Endothelial cell of umbilical vein (primary cell): ENCODE measurements around the gene SAMD11. TPM values are rescaled to one million over a fixed set of nuclear protein-coding genes. Genes with fewer than 3 reads are reported as not detected.
"Not testable (repeated sequence)": the region's sequence is repeated elsewhere in the genome, so short reads cannot be mapped to it uniquely, and the experiment has no call there.

Experiments
- BruUV-seq: library from RNA; stranded (reverse); fragments of 400-500 nt; replicated peaks from 2 replicates; lab custom pipeline; 2021; lab: Mats Ljungman, UMichigan
- CTCF ChIA-PET: fragments of 300-600, 350-600 bp; sonication (Branson Sonifier 250); formaldehyde crosslinking; loops from one replicate; lab custom pipeline; 2021; ENCODE audit warnings: antibody characterized with exemption, inconsistent platforms; lab: Charles Lee
- POLR2A ChIA-PET: fragments of 300-600, 350-600 bp; sonication (Branson Sonifier 250); formaldehyde crosslinking; loops from one replicate; lab custom pipeline; 2021; ENCODE audit warnings: antibody characterized with exemption, inconsistent platforms; lab: Charles Lee
- DNase-seq: peaks from one replicate; pipeline ENCODE4 v3.0.0-alpha.2; 2011; ENCODE audit warnings: low read depth, low spot score
- FAIRE-seq: peaks from 2 replicates; lab custom pipeline; 2011; peaks lifted over from hg19 to GRCh38; lab: Jason Lieb, UNC
- H2AFZ ChIP-seq: 2 replicates; pipeline ENCODE4 v1.6.0; 2012; ENCODE audit warnings: low read depth, low read length, control low read depth, inconsistent platforms
- H3K27ac ChIP-seq: 2 replicates; pipeline ENCODE4 v1.5.1; 2011; ENCODE audit warnings: low read depth, mild to moderate bottlenecking, control low read depth, low read length, moderate library complexity; ENCODE audit not compliant: insufficient read depth
- H3K27me3 ChIP-seq, 2 experiments: 2 replicates each; pipeline versions ENCODE4 v1.6.0 to v1.6.1; 2011; ENCODE audit warnings: low read length in 2 of 2, mixed read lengths in 1 of 2; ENCODE audit not compliant: control insufficient read depth in 2 of 2, insufficient read depth in 2 of 2
- H3K36me3 ChIP-seq, 2 experiments: 2 replicates in 1 of 2; 3 replicates in 1 of 2; pipeline ENCODE4 v1.5.1; 2011; ENCODE audit warnings: low read length in 2 of 2, mild to moderate bottlenecking in 1 of 2, moderate library complexity in 1 of 2; ENCODE audit not compliant: control insufficient read depth in 2 of 2, insufficient read depth in 2 of 2; ENCODE audit errors: extremely low read depth in 1 of 2
- H3K4me1 ChIP-seq: 3 replicates; pipeline ENCODE4 v1.5.1; 2011; ENCODE audit warnings: mild to moderate bottlenecking, low read length; ENCODE audit not compliant: control insufficient read depth, insufficient read depth; ENCODE audit errors: extremely low read depth
- H3K4me2 ChIP-seq: 2 replicates; pipeline ENCODE4 v1.6.1; 2011; ENCODE audit warnings: low read length, control low read depth, mixed read lengths; ENCODE audit not compliant: insufficient read depth
- H3K4me3 ChIP-seq, 3 experiments: fragments of 200-600 bp in 1 of 3; sonication (generic), shearing (Covaris generic) in 1 of 3; replicated peaks in 1 of 3; 2 replicates each; pipeline ENCODE4 v1.5.1; 2011 to 2016; ENCODE audit warnings: control low read depth in 3 of 3, low read length in 3 of 3, mild to moderate bottlenecking in 2 of 3, inconsistent platforms in 1 of 3, low read depth in 1 of 3, moderate library complexity in 1 of 3; ENCODE audit not compliant: insufficient read depth in 1 of 3
- H3K79me2 ChIP-seq: 2 replicates; pipeline ENCODE4 v1.6.0; 2012; ENCODE audit warnings: low read length, inconsistent platforms; ENCODE audit not compliant: control insufficient read depth, insufficient read depth
- H3K9ac ChIP-seq: replicated peaks from 2 replicates; pipeline ENCODE3; 2011; ENCODE audit warnings: low read length, control low read depth; ENCODE audit not compliant: insufficient read depth; ENCODE audit errors: extremely low read depth
- H3K9me1 ChIP-seq: replicated peaks from 3 replicates; pipeline ENCODE4 v1.6.0; 2011; ENCODE audit warnings: mild to moderate bottlenecking, low read length; ENCODE audit not compliant: control insufficient read depth, insufficient read depth; ENCODE audit errors: extremely low read depth
- H3K9me3 ChIP-seq: replicated peaks from 2 replicates; pipeline ENCODE4 v1.5.1; 2012; ENCODE audit warnings: low read length, inconsistent platforms; ENCODE audit not compliant: control insufficient read depth, insufficient read depth
- H4K20me1 ChIP-seq: replicated peaks from 2 replicates; pipeline ENCODE3; 2011; ENCODE audit warnings: mild to moderate bottlenecking, low read length; ENCODE audit not compliant: control insufficient read depth, insufficient read depth; ENCODE audit errors: extremely low read depth
- EZH2 ChIP-seq: IDR thresholded peaks from 2 replicates; pipeline ENCODE4 v1.6.1; 2012; ENCODE audit warnings: borderline replicate concordance, low read depth, mild to moderate bottlenecking, moderate library complexity, low read length, inconsistent platforms; ENCODE audit not compliant: severe bottlenecking
- FOS ChIP-seq: IDR thresholded peaks from 2 replicates; pipeline ENCODE4 v1.6.1; 2011; ENCODE audit warnings: mild to moderate bottlenecking, low read length, moderate library complexity, borderline replicate concordance; ENCODE audit not compliant: insufficient read depth
- GATA2 ChIP-seq: IDR thresholded peaks from 2 replicates; pipeline ENCODE4 v1.7.0; 2011; ENCODE audit warnings: low read depth, mild to moderate bottlenecking, moderate library complexity, mixed read lengths, low read length; ENCODE audit not compliant: insufficient read length, insufficient read depth
- JUN ChIP-seq: IDR thresholded peaks from 2 replicates; pipeline ENCODE4 v1.6.1; 2011; ENCODE audit warnings: borderline replicate concordance, low read depth; ENCODE audit not compliant: insufficient read length, insufficient read depth
- MYC ChIP-seq: IDR thresholded peaks from one replicate; pipeline ENCODE4 v1.6.1; 2011; ENCODE audit warnings: mild to moderate bottlenecking, low read depth, low read length
- POLR2A ChIP-seq: IDR thresholded peaks from 2 replicates; pipeline ENCODE4 v1.6.1; 2012; ENCODE audit warnings: low read depth, mild to moderate bottlenecking, control low read depth, low read length
- POLR2AphosphoS5 ChIP-seq: IDR thresholded peaks from 2 replicates; pipeline ENCODE4 v1.6.1; 2012; ENCODE audit warnings: low read depth, mild to moderate bottlenecking, control low read depth, low read length, moderate library complexity; ENCODE audit not compliant: insufficient read depth
- dilution Hi-C: fragments of 300-500 bp; cut with MboI; formaldehyde crosslinking; loops from one replicate; pipeline ENCODE4 v1.15.0; 2019; ENCODE audit warnings: low sequenced_read_pairs; ENCODE audit not compliant: extremely low pct_ligation_motif_present
- intact Hi-C: fragments of 100-400 bp; cut with micrococcal nuclease; formaldehyde crosslinking; loops from one replicate; pipeline ENCODE4 v1.10.0; 2022
- polyA plus RNA-seq, 4 experiments: library from polyadenylated mRNA; depleted of rRNA in 3 of 4; stranded (reverse) in 3 of 4; unstranded in 1 of 4; fragments of >200 nt; gene quantifications; 2 replicates each; pipeline versions ENCODE4 v1.2.1 to v1.2.3, GENCODE V29; 2011 to 2012; ENCODE audit warnings: missing spikeins in 1 of 4
- total RNA-seq: library from RNA; stranded (reverse); gene quantifications from 2 replicates; pipeline ENCODE4 v1.2.3, GENCODE V29; 2021
- TF ChIP-seq, protein P1 (sequence below), 2 donors: IDR thresholded peaks; 1 replicate in 1 of 2; 2 replicates in 1 of 2; pipeline ENCODE4 v1.5.1; 2011; ENCODE audit warnings: low read length in 2 of 2, mild to moderate bottlenecking in 2 of 2, moderate library complexity in 2 of 2, control low read depth in 1 of 2, inconsistent platforms in 1 of 2, low read depth in 1 of 2; ENCODE audit not compliant: insufficient read depth in 1 of 2; ENCODE audit errors: extremely low read depth in 1 of 2

SAMD11 gene
- total and polyA plus RNA-seq, 2 donors (not counting 3 experiments of a cell fraction or from before 2014, with no cell fraction given): not detected

DNA sequence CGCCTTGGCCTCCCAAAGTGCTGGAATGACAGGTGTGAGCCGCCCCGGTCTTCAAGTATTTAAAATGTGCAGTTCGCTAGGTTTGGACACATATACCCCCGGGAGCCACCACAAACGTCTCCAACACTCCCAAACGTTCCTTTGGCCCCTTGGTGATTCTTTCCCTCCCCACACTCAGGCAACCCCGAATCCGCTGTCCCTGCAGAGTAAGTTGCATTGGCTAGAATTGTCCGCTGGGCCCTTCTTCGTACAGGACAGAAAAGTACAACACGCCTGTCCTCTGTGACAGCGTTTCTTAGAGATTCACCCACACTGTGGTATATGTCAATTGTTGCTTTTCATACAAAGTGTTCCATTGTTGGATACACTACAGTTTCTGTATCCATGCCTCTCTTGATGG, 61.4 kb downstream of the SAMD11 start:
- H3K9ac ChIP-seq: no peak overlapping the region
- no peaks in the 10 kb centered on the region for H3K9me1 ChIP-seq
- H3K4me3 ChIP-seq: no peak overlapping the region
- no peaks in the 10 kb centered on the region for H3K9me3 ChIP-seq
- BruUV-seq: no TSS peak
- no peak overlapping the region for H3K27ac ChIP-seq
- H3K4me1 ChIP-seq: no peaks in the 10 kb centered on the region
- TF ChIP-seq POLR2AphosphoS5: no peak
- TF ChIP-seq, protein P1, sequence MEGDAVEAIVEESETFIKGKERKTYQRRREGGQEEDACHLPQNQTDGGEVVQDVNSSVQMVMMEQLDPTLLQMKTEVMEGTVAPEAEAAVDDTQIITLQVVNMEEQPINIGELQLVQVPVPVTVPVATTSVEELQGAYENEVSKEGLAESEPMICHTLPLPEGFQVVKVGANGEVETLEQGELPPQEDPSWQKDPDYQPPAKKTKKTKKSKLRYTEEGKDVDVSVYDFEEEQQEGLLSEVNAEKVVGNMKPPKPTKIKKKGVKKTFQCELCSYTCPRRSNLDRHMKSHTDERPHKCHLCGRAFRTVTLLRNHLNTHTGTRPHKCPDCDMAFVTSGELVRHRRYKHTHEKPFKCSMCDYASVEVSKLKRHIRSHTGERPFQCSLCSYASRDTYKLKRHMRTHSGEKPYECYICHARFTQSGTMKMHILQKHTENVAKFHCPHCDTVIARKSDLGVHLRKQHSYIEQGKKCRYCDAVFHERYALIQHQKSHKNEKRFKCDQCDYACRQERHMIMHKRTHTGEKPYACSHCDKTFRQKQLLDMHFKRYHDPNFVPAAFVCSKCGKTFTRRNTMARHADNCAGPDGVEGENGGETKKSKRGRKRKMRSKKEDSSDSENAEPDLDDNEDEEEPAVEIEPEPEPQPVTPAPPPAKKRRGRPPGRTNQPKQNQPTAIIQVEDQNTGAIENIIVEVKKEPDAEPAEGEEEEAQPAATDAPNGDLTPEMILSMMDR (IDR thresholded peaks at IDR 0.05; ENCODE audit: extremely low read depth in 1 of 2, insufficient read depth in 1 of 2, low read depth in 1 of 2, low read length in 2 of 2): no peak
- TF ChIP-seq GATA2: no peak
- TF ChIP-seq JUN: no peak
- no peak for TF ChIP-seq FOS
- no peak for TF ChIP-seq MYC
- no peak for TF ChIP-seq EZH2
- no peak for TF ChIP-seq POLR2A
- dilution Hi-C loops (no loop called here), intact Hi-C loops (loop anchor here (2.0 kb wide), 1 partner anchor 132 kb away; the partner anchor contains the start of gene C1orf159)
- no peak for DNase-seq
- POLR2A ChIA-PET: no interaction called here
- no peak overlapping the region for H3K4me2 ChIP-seq
- H3K79me2 ChIP-seq: no peaks in the 10 kb centered on the region
- CTCF ChIA-PET: interaction anchor here (0.8 to 5.1 kb wide), 23 partner anchors 9 to 308 kb away, joined by 3 to 77 read pairs (median 5); partner anchors contain the start of genes HES4, ISG15, NOC2L and PLEKHN1
- peaks cover 2 to 3% of the 10 kb centered on the region in 2 experiments for H3K27me3 ChIP-seq
- no peaks in the 10 kb centered on the region for H3K36me3 ChIP-seq
- H4K20me1 ChIP-seq: no peaks in the 10 kb centered on the region
- FAIRE-seq: no peak
- H2AFZ ChIP-seq: no peak overlapping the region

DNA sequence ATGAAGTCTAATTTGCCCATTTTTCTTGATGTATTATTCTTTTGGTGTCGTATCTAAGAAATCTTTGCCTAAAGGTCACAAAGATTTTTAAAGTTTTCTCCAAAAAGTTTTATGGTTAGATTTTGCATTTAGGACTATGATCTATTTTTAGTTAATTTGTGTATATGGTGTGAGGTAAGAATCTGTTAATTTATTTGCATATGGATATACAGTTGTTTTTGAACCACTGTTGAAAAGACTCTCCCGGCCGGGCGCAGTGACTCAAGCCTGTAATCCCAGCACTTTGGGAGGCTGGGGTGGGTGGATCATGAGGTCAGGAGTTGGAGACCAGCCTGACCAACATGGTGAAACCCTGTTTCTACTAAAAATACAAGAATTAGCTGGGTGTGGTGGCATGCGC, 64.3 kb downstream of the SAMD11 start:
- H3K9me1 ChIP-seq, H2AFZ ChIP-seq, DNase-seq, H3K27me3 ChIP-seq, BruUV-seq, dilution Hi-C loops, intact Hi-C loops, H3K9ac ChIP-seq, H3K4me2 ChIP-seq, H3K4me3 ChIP-seq, POLR2A ChIA-PET, H3K36me3 ChIP-seq, H3K27ac ChIP-seq, H3K4me1 ChIP-seq, H3K79me2 ChIP-seq, FAIRE-seq, H4K20me1 ChIP-seq, H3K9me3 ChIP-seq: not testable (repeated sequence)
- CTCF ChIA-PET: interaction anchor here (1.9 kb wide), 1 partner anchor 14 kb away, joined by 5 read pairs; no protein-coding TSS in a partner anchor

DNA sequence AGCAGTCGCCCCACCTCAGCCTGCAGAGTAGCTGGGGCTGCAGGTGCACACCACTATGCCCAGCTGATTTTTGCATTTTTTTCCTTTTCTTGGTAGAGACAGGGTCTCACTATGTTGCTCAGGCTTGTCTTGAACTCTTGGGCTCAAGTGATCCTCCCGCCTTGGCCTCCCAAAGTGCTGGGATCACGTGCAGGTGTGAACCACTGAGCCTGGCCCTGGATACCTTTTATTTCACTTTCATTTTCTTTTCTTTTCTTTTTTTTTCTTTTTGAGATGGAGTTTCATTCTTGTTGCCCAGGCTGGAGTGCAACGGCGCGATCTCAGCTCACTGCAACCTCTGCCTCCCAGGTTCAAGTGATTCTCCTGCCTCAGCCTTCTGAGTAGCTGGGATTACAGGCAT, 67.6 kb downstream of the SAMD11 start:
- CTCF ChIA-PET: interaction anchor here (2.5 kb wide), 1 partner anchor 11 kb away, joined by 11 read pairs; no protein-coding TSS in a partner anchor
- H3K4me2 ChIP-seq, H4K20me1 ChIP-seq, H3K9ac ChIP-seq, BruUV-seq, DNase-seq, H3K9me1 ChIP-seq, H3K36me3 ChIP-seq, H3K4me3 ChIP-seq, H3K79me2 ChIP-seq, H2AFZ ChIP-seq, H3K27me3 ChIP-seq, FAIRE-seq, H3K9me3 ChIP-seq, POLR2A ChIA-PET, H3K27ac ChIP-seq, dilution Hi-C loops, intact Hi-C loops, H3K4me1 ChIP-seq: not testable (repeated sequence)
